Measurements from ENCODE around the gene PAOX.

The PAOX gene

GRCh38 chr10:133379152-133379800, at the start of gene PAOX:
Gene PAOX, plus strand, starts transcription at chr10:133379262. Its CDS starts 55 bp downstream, at chr10:133379317.
- H3K4me2 ChIP-seq (ENCODE audit: insufficient read depth, low read length): peak within 1 kb of the TSS; percentile 81
- peaks cover 17% of the 10 kb centered on the region for H3K4me1 ChIP-seq (ENCODE audit: insufficient read depth, low read length)
- H3K79me2 ChIP-seq (ENCODE audit: insufficient read depth, low read length): no peaks in the 10 kb centered on the region
- no peaks in the 10 kb centered on the region for H3K36me3 ChIP-seq (ENCODE audit: insufficient read depth, low read length)
- peak within 1 kb of the TSS; percentile 13 to 59; a peak in 3 of 4 replicates for H3K4me3 ChIP-seq (ENCODE audit: low read depth in 1 of 2, low read length in 2 of 2)
- peak within 1 kb of the TSS; percentile 57 for H3K9ac ChIP-seq (ENCODE audit: low read depth, low read length)
- ATAC-seq (ENCODE audit: insufficient read depth, low read depth) (no peak), DNase-seq (no peak)
- H4K20me1 ChIP-seq (ENCODE audit: insufficient read depth, low read length): no peaks in the 10 kb centered on the region
- H3K27ac ChIP-seq (ENCODE audit: low read length): no peak within 1 kb of the TSS; the same call in 1 of the 2 replicates
- peak within 1 kb of the TSS; percentile 76 for H2AFZ ChIP-seq (ENCODE audit: low read depth, low read length)
- TF ChIP-seq EZH2 (IDR thresholded peaks at IDR 0.05; ENCODE audit: borderline replicate concordance, low read depth, low read length, severe bottlenecking): no peak
- no peak for TF ChIP-seq CTCF (IDR thresholded peaks at IDR 0.05; ENCODE audit: borderline replicate concordance, extremely low read depth, low read length, poor library complexity, severe bottlenecking)
- H3K9me3 ChIP-seq (ENCODE audit: insufficient read depth, low read length, severe bottlenecking): no peaks in the 10 kb centered on the region
- no peaks in the 10 kb centered on the region for H3K27me3 ChIP-seq (ENCODE audit: insufficient read depth, low read length, poor library complexity)

DNA sequence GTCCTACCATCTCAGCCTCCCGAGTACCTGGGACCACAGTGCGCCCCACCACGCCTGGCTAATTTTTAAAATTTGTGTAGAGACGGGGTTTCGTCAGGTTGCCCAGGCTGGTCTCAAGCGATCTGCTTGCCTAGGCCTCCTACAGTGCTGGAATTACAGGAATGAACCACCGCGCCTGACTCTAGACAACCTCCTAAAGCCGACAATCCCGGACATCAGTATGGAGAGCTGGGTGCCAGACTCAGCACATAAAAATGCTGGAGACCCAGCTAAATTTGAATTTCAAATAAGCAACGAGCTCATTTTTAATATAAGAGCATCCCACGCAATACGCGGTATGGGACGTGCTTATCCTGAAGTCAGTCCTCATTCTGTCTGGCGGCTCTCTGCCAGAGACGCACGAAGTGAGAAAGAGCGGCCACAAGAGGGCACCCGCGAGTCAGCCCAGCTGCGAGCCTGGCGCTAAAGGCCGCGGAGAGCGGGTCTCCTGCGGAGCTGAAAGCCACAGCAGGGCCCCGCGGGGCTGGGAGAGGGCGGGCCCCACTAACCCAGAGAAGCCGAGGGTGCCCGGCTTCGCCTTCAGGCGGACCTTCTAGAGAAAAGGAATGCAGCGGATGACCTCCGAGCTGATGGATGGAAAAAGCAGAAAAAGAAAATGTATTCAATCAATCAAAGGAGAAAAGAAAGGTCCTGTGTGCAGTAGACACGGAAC, 49.4 kb upstream of the PAOX start:
- peak overlapping the region; percentile 58 for H3K4me2 ChIP-seq (ENCODE audit: insufficient read depth, low read length)
- peak; percentile 87 for DNase-seq
- H3K36me3 ChIP-seq (ENCODE audit: insufficient read depth, low read length): no peaks in the 10 kb centered on the region
- 0 out of 2 replicates have a peak overlapping the region, but pooled peaks have one; percentile 24 for H3K9ac ChIP-seq (ENCODE audit: low read depth, low read length)
- peaks cover 8% of the 10 kb centered on the region for H3K27me3 ChIP-seq (ENCODE audit: insufficient read depth, low read length, poor library complexity)
- no peak overlapping the region for H2AFZ ChIP-seq (ENCODE audit: low read depth, low read length)
- TF ChIP-seq CTCF (IDR thresholded peaks at IDR 0.05; ENCODE audit: borderline replicate concordance, extremely low read depth, low read length, poor library complexity, severe bottlenecking) (peak; percentile 91), EZH2 (IDR thresholded peaks at IDR 0.05; ENCODE audit: borderline replicate concordance, low read depth, low read length, severe bottlenecking) (no peak)
- H4K20me1 ChIP-seq (ENCODE audit: insufficient read depth, low read length): no peaks in the 10 kb centered on the region
- peak; percentile 99 for ATAC-seq (ENCODE audit: insufficient read depth, low read depth)
- peaks cover 12% of the 10 kb centered on the region for H3K4me1 ChIP-seq (ENCODE audit: insufficient read depth, low read length)
- no peak overlapping the region for H3K27ac ChIP-seq (ENCODE audit: low read length)
- H3K4me3 ChIP-seq (ENCODE audit: low read depth in 1 of 2, low read length in 2 of 2): no peak overlapping the region; a peak in 1 of 4 replicates
- no peaks in the 10 kb centered on the region for H3K9me3 ChIP-seq (ENCODE audit: insufficient read depth, low read length, severe bottlenecking)
- no peaks in the 10 kb centered on the region for H3K79me2 ChIP-seq (ENCODE audit: insufficient read depth, low read length)

GRCh38 chr10:133332936-133333699, 45.9 kb upstream of the PAOX start:
- no peak overlapping the region for H3K4me3 ChIP-seq (ENCODE audit: low read depth in 1 of 2, low read length in 2 of 2)
- H3K27me3 ChIP-seq (ENCODE audit: insufficient read depth, low read length, poor library complexity): peaks cover 8% of the 10 kb centered on the region
- H3K9me3 ChIP-seq (ENCODE audit: insufficient read depth, low read length, severe bottlenecking): no peaks in the 10 kb centered on the region
- H2AFZ ChIP-seq (ENCODE audit: low read depth, low read length): no peak overlapping the region
- no peak overlapping the region for H3K9ac ChIP-seq (ENCODE audit: low read depth, low read length)
- H3K27ac ChIP-seq (ENCODE audit: low read length): no peak overlapping the region
- DNase-seq (no peak), ATAC-seq (ENCODE audit: insufficient read depth, low read depth) (no peak)
- H3K36me3 ChIP-seq (ENCODE audit: insufficient read depth, low read length): no peaks in the 10 kb centered on the region
- no peak overlapping the region for H3K4me2 ChIP-seq (ENCODE audit: insufficient read depth, low read length)
- peaks cover 4% of the 10 kb centered on the region for H3K4me1 ChIP-seq (ENCODE audit: insufficient read depth, low read length)
- H3K79me2 ChIP-seq (ENCODE audit: insufficient read depth, low read length): no peaks in the 10 kb centered on the region
- no peaks in the 10 kb centered on the region; the same call in 1 of the 2 replicates for H4K20me1 ChIP-seq (ENCODE audit: insufficient read depth, low read length)
- TF ChIP-seq EZH2 (IDR thresholded peaks at IDR 0.05; ENCODE audit: borderline replicate concordance, low read depth, low read length, severe bottlenecking): no peak
- TF ChIP-seq CTCF (IDR thresholded peaks at IDR 0.05; ENCODE audit: borderline replicate concordance, extremely low read depth, low read length, poor library complexity, severe bottlenecking): no peak

Measured in DND-41 (cell line).